ENCODE measurements around the gene ADCY3.

GRCh38 chr2:24816404-24816803, 103.6 kb downstream of the ADCY3 start:
- TF ChIP-seq POLR2A (IDR thresholded peaks at IDR 0.05): no peak
- TF ChIP-seq, protein P1, sequence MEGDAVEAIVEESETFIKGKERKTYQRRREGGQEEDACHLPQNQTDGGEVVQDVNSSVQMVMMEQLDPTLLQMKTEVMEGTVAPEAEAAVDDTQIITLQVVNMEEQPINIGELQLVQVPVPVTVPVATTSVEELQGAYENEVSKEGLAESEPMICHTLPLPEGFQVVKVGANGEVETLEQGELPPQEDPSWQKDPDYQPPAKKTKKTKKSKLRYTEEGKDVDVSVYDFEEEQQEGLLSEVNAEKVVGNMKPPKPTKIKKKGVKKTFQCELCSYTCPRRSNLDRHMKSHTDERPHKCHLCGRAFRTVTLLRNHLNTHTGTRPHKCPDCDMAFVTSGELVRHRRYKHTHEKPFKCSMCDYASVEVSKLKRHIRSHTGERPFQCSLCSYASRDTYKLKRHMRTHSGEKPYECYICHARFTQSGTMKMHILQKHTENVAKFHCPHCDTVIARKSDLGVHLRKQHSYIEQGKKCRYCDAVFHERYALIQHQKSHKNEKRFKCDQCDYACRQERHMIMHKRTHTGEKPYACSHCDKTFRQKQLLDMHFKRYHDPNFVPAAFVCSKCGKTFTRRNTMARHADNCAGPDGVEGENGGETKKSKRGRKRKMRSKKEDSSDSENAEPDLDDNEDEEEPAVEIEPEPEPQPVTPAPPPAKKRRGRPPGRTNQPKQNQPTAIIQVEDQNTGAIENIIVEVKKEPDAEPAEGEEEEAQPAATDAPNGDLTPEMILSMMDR (IDR thresholded peaks at IDR 0.05): no peak

All from adrenal gland (tissue), 5 donors.